H1 (cell line): ENCODE data around the gene OR52N2. TPM values are rescaled to one million over a fixed set of nuclear protein-coding genes. Genes with fewer than 3 reads are reported as not detected.

Experiments used
- CTCF ChIA-PET: fragments of 300-600 bp; sonication (Branson Sonifier 250); formaldehyde crosslinking; loops from one replicate; lab custom pipeline; 2021; ENCODE audit not compliant: partially characterized antibody; lab: Charles Lee
- POLR2A ChIA-PET: fragments of 300-600 bp; sonication (Branson Sonifier 250); formaldehyde crosslinking; loops from one replicate; lab custom pipeline; 2021; ENCODE audit warnings: inconsistent platforms; ENCODE audit not compliant: partially characterized antibody; lab: Charles Lee
- DNase-seq, 2 experiments: peaks; one replicate each; pipeline versions ENCODE4 v3.0.0 to v3.0.0-alpha.2; 2010 to 2022; ENCODE audit warnings: low spot score in 2 of 2, low read depth in 1 of 2, mixed read lengths in 1 of 2
- FAIRE-seq: peaks from 2 replicates; lab custom pipeline; 2011; peaks lifted over from hg19 to GRCh38; lab: Jason Lieb, UNC
- H2AFZ ChIP-seq: 2 replicates; pipeline ENCODE4 v1.8.1; 2012; ENCODE audit warnings: low read length, inconsistent platforms
- H2AK5ac ChIP-seq: 2 replicates; pipeline ENCODE4 v1.6.1; 2013; ENCODE audit warnings: low read depth, low read length
- H2BK120ac ChIP-seq: replicated peaks from 2 replicates; pipeline ENCODE3; 2013; ENCODE audit warnings: low read depth, low read length, inconsistent platforms
- H2BK12ac ChIP-seq: 2 replicates; pipeline ENCODE4 v1.6.1; 2013; ENCODE audit warnings: low read depth, low read length
- H2BK15ac ChIP-seq: 2 replicates; pipeline ENCODE4 v1.6.1; 2013; ENCODE audit warnings: low read length
- H2BK20ac ChIP-seq: 2 replicates; pipeline ENCODE4 v1.6.1; 2013; ENCODE audit warnings: low read length
- H2BK5ac ChIP-seq: 2 replicates; pipeline ENCODE4 v1.6.1; 2013; ENCODE audit warnings: low read depth, low read length
- H3K14ac ChIP-seq: 2 replicates; pipeline ENCODE4 v1.6.1; 2013; ENCODE audit warnings: inconsistent platforms; ENCODE audit not compliant: insufficient read length
- H3K18ac ChIP-seq: 2 replicates; pipeline ENCODE4 v1.6.1; 2013; ENCODE audit warnings: low read length; ENCODE audit errors: extremely low read depth
- H3K23ac ChIP-seq: 2 replicates; pipeline ENCODE4 v1.6.1; 2013; ENCODE audit warnings: inconsistent platforms; ENCODE audit not compliant: insufficient read length
- H3K23me2 ChIP-seq: 2 replicates; pipeline ENCODE4 v1.6.1; 2013; ENCODE audit warnings: low read depth, low read length
- H3K27ac ChIP-seq: 2 replicates; pipeline ENCODE4 v1.6.1; 2011; ENCODE audit warnings: low read depth, low read length, inconsistent platforms
- H3K27me3 ChIP-seq, 4 experiments: replicated peaks in 1 of 4; 1 replicate in 1 of 4; 2 replicates in 3 of 4; pipeline versions ENCODE4 v1.6.1 to v1.8.1; 2011 to 2013; ENCODE audit warnings: low read length in 3 of 4, mild to moderate bottlenecking in 3 of 4, inconsistent platforms in 2 of 4, mixed read lengths in 2 of 4, moderate library complexity in 1 of 4; ENCODE audit not compliant: control insufficient read depth in 3 of 4, insufficient read depth in 3 of 4; ENCODE audit errors: extremely low read depth in 1 of 4
- H3K36me3 ChIP-seq, 4 experiments: 2 replicates each; pipeline versions ENCODE4 v1.6.1 to v1.8.1; 2011 to 2013; ENCODE audit warnings: mild to moderate bottlenecking in 4 of 4, low read length in 3 of 4, moderate library complexity in 2 of 4, control low read depth in 1 of 4, inconsistent platforms in 1 of 4; ENCODE audit not compliant: insufficient read depth in 4 of 4, control insufficient read depth in 2 of 4
- H3K4ac ChIP-seq: replicated peaks from 2 replicates; pipeline ENCODE3; 2013; ENCODE audit warnings: low read length, low read depth, mixed read lengths, inconsistent platforms; ENCODE audit not compliant: insufficient read length
- H3K4me1 ChIP-seq, 4 experiments: replicated peaks in 1 of 4; 1 replicate in 1 of 4; 2 replicates in 3 of 4; pipeline versions ENCODE4 v1.6.1 to v1.8.1; 2011 to 2013; ENCODE audit warnings: low read length in 3 of 4, inconsistent platforms in 2 of 4, mixed read lengths in 1 of 4; ENCODE audit not compliant: insufficient read depth in 4 of 4, control insufficient read depth in 3 of 4
- H3K4me2 ChIP-seq, 2 experiments: 2 replicates each; pipeline versions ENCODE4 v1.6.1 to v1.8.1; 2011 to 2013; ENCODE audit warnings: low read depth in 2 of 2, low read length in 2 of 2, control low read depth in 1 of 2, inconsistent platforms in 1 of 2, mild to moderate bottlenecking in 1 of 2; ENCODE audit not compliant: insufficient read depth in 1 of 2
- H3K4me3 ChIP-seq, 4 experiments: fragments of 200-600, 300-600 bp in 1 of 4; sonication (generic), shearing (Covaris generic), sonication (Bioruptor Twin) in 1 of 4; 2 replicates each; pipeline versions ENCODE4 v1.5.1 to v1.8.1; 2011 to 2016; ENCODE audit warnings: low read length in 4 of 4, low read depth in 3 of 4, control low read depth in 2 of 4, inconsistent platforms in 2 of 4, mild to moderate bottlenecking in 2 of 4, mixed read lengths in 1 of 4, moderate library complexity in 1 of 4; ENCODE audit not compliant: insufficient read depth in 2 of 4; ENCODE audit errors: extremely low read depth in 1 of 4
- H3K56ac ChIP-seq: replicated peaks from 2 replicates; pipeline ENCODE3; 2013; ENCODE audit warnings: low read depth, mild to moderate bottlenecking, mixed read lengths, low read length, inconsistent platforms; ENCODE audit not compliant: insufficient read length
- H3K79me1 ChIP-seq: 2 replicates; pipeline ENCODE4 v1.6.1; 2013; ENCODE audit warnings: low read depth, low read length, control low read depth
- H3K79me2 ChIP-seq, 2 experiments: 2 replicates each; pipeline versions ENCODE4 v1.6.1 to v1.8.1; 2012 to 2013; ENCODE audit warnings: low read length in 2 of 2, mild to moderate bottlenecking in 2 of 2, inconsistent platforms in 1 of 2; ENCODE audit not compliant: insufficient read depth in 2 of 2, control insufficient read depth in 1 of 2
- H3K9ac ChIP-seq, 4 experiments: replicated peaks in 1 of 4; 1 replicate in 1 of 4; 2 replicates in 3 of 4; pipeline versions ENCODE4 v1.6.1 to v1.8.1; 2011 to 2013; ENCODE audit warnings: low read depth in 3 of 4, low read length in 3 of 4, control low read depth in 2 of 4, mild to moderate bottlenecking in 2 of 4, moderate library complexity in 2 of 4, inconsistent platforms in 1 of 4; ENCODE audit errors: extremely low read depth in 1 of 4
- H3K9me3 ChIP-seq, 2 experiments: 2 replicates each; pipeline versions ENCODE4 v1.6.1 to v1.8.1; 2012 to 2013; ENCODE audit warnings: mild to moderate bottlenecking in 2 of 2, moderate library complexity in 2 of 2, control low read depth in 1 of 2, inconsistent platforms in 1 of 2, low read depth in 1 of 2, low read length in 1 of 2, mixed read lengths in 1 of 2; ENCODE audit not compliant: insufficient read depth in 2 of 2
- H4K20me1 ChIP-seq, 2 experiments: replicated peaks in 1 of 2; 2 replicates each; pipeline versions ENCODE3 to v1.8.1; 2011 to 2013; ENCODE audit warnings: inconsistent platforms in 2 of 2, low read length in 2 of 2, mild to moderate bottlenecking in 1 of 2; ENCODE audit not compliant: insufficient read depth in 2 of 2, control insufficient read depth in 1 of 2
- H4K5ac ChIP-seq: 2 replicates; pipeline ENCODE4 v1.6.1; 2013; ENCODE audit warnings: low read length, low read depth, mixed read lengths, inconsistent platforms; ENCODE audit not compliant: insufficient read length
- H4K8ac ChIP-seq: 2 replicates; pipeline ENCODE4 v1.8.0; 2013; ENCODE audit warnings: mild to moderate bottlenecking, moderate library complexity, low read length, inconsistent platforms; ENCODE audit not compliant: insufficient read depth; ENCODE audit errors: extremely low read depth
- H4K91ac ChIP-seq: replicated peaks from 2 replicates; pipeline ENCODE3; 2013; ENCODE audit warnings: low read length, mixed read lengths, inconsistent platforms; ENCODE audit not compliant: insufficient read length
- ATF3 ChIP-seq: IDR thresholded peaks from 2 replicates; pipeline ENCODE4 v1.6.1; 2011; ENCODE audit warnings: low read depth, mild to moderate bottlenecking, low read length; ENCODE audit not compliant: insufficient read depth
- BACH1 ChIP-seq: IDR thresholded peaks from 2 replicates; pipeline ENCODE4 v1.6.1; 2012; ENCODE audit warnings: low read length, improper control_type of control experiment
- BCL11A ChIP-seq, 2 experiments: IDR thresholded peaks; one replicate each; pipeline ENCODE4 v1.6.1; 2011; ENCODE audit warnings: low read depth in 2 of 2, low read length in 2 of 2, mild to moderate bottlenecking in 2 of 2
- CBX8 ChIP-seq: fragments of 300-800, 300-1000 bp; sonication (generic); IDR thresholded peaks from 2 replicates; pipeline ENCODE4 v1.7.1; 2016; ENCODE audit warnings: low read depth, low read length, borderline replicate concordance
- HDAC6 ChIP-seq: IDR thresholded peaks from one replicate; pipeline ENCODE4 v1.7.1; 2012; ENCODE audit warnings: low read depth, mild to moderate bottlenecking, inconsistent platforms, low read length, moderate library complexity
- KDM1A ChIP-seq: fragments of 200-600, 300-600 bp; sonication (generic); IDR thresholded peaks from 2 replicates; pipeline ENCODE4 v1.7.1; 2016; ENCODE audit warnings: mild to moderate bottlenecking, low read length, borderline replicate concordance
- KDM4A ChIP-seq: IDR thresholded peaks from one replicate; pipeline ENCODE4 v1.7.1; 2012; ENCODE audit warnings: low read depth, mild to moderate bottlenecking, moderate library complexity, low read length, inconsistent platforms; ENCODE audit not compliant: severe bottlenecking
- POLR2A ChIP-seq, 2 experiments: IDR thresholded peaks; 1 replicate in 1 of 2; 2 replicates in 1 of 2; pipeline ENCODE4 v1.6.1; 2011; ENCODE audit warnings: low read depth in 2 of 2, low read length in 2 of 2, mild to moderate bottlenecking in 2 of 2; ENCODE audit errors: control extremely low read depth in 1 of 2
- POLR2AphosphoS5 ChIP-seq: IDR thresholded peaks from 2 replicates; pipeline ENCODE4 v1.6.1; 2011; ENCODE audit warnings: low read depth, low read length
- RBBP5 ChIP-seq: IDR thresholded peaks from 2 replicates; pipeline ENCODE4 v1.7.1; 2012; ENCODE audit warnings: low read depth, mild to moderate bottlenecking, inconsistent platforms, low read length, moderate library complexity, borderline replicate concordance
- SIN3A ChIP-seq, 2 experiments: IDR thresholded peaks in 1 of 2; conservative IDR thresholded peaks in 1 of 2; 2 replicates each; pipeline ENCODE4 v1.6.1; 2011 to 2012; ENCODE audit warnings: low read length in 2 of 2, improper control_type of control experiment in 1 of 2, low read depth in 1 of 2, mild to moderate bottlenecking in 1 of 2
- SP2 ChIP-seq: IDR thresholded peaks from 2 replicates; pipeline ENCODE4 v1.6.1; 2012; ENCODE audit warnings: mild to moderate bottlenecking, low read length, inconsistent platforms
- SUZ12 ChIP-seq: fragments of 200-600 bp; sonication (generic); IDR thresholded peaks from 2 replicates; pipeline ENCODE4 v1.6.1; 2012; ENCODE audit warnings: mild to moderate bottlenecking, inconsistent platforms, low read length, moderate library complexity, mixed read lengths
- TCF12 ChIP-seq: IDR thresholded peaks from 2 replicates; pipeline ENCODE4 v1.6.1; 2011; ENCODE audit warnings: low read depth, mild to moderate bottlenecking, low read length
- WGBS, 2 experiments: shearing (Covaris generic) in 1 of 2; methylation state at CpG; one replicate each; pipeline versions ENCODE4 v1.1.6 to v1.1.7; 2013 to 2015; ENCODE audit warnings: low lambda C conversion rate in 2 of 2, mixed read lengths in 2 of 2, inconsistent platforms in 1 of 2, low coverage in 1 of 2, missing lambda C conversion rate in 1 of 2; ENCODE audit not compliant: insufficient replicate concordance in 2 of 2, insufficient coverage in 1 of 2, insufficient read length in 1 of 2; ENCODE audit errors: extremely low coverage in 1 of 2, missing lambda C conversion rate in 1 of 2; 5-methylcytosine and 5-hydroxymethylcytosine counted together
- polyA plus RNA-seq, 7 experiments: library from polyadenylated mRNA; depleted of rRNA in 3 of 7; stranded (reverse) in 5 of 7; unstranded in 2 of 7; fragments of >200 nt in 5 of 7; fragments of 200-250 nt in 2 of 7; gene quantifications; 1 replicate in 5 of 7; 2 replicates in 1 of 7; 4 replicates in 1 of 7; pipeline versions ENCODE4 v1.2.1 to v1.2.3, GENCODE V29; 2011 to 2013; ENCODE audit warnings: missing spikeins in 2 of 7, mixed read lengths in 2 of 7
- total RNA-seq: library from RNA; stranded (reverse); fragmentation: NEBNext Ultra II Directional; extraction: Animal tissue kit (Norgen Biotek cat#: 25700); gene quantifications from 2 replicates; pipeline ENCODE4 v1.2.1, GENCODE V29; 2021

Gene OR52N2
- total and polyA plus RNA-seq, 2 of the 8 experiments (the other 6 are each of a cell fraction or from before 2014, with no cell fraction given), result 0.39 to 4.8 TPM

DNA sequence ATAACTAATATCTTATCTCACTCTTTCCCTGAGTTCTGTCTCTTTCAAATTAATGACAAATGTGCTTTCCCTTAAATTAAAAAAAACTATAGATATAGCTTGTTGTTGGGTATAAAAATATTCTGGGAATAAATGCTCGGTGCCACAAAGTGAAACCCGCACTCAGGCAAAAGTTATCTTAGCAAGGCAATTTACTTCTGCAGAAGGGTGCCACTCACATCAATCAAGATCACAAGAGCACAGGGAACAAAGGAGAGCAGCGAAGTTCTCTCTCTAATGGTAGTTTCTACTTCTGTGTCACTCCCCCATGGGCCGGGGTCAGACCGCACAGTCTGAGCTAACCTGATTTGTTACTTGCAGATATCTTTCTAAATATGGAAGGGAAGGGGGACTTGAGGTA, 4.7 kb upstream of the OR52N2 start:
- Histone ChIP-seq H4K8ac (no peak overlapping the region), H2BK120ac (no peak overlapping the region), H3K4me1 (peaks cover 0 to 3% (median under 1%) of the 10 kb centered on the region in 4 experiments; a peak in 2 of 7 replicates), H3K4me2 (no peak overlapping the region), H3K18ac (no peak overlapping the region), H3K27me3 (no peaks in the 10 kb centered on the region), H3K23me2 (peaks cover 5% of the 10 kb centered on the region; the same call in 1 of the 2 replicates), H2BK15ac (no peak overlapping the region), H4K20me1 (no peaks in the 10 kb centered on the region), H2BK20ac (no peak overlapping the region), H3K14ac (no peak overlapping the region), H3K9me3 (no peaks in the 10 kb centered on the region), H4K5ac (no peak overlapping the region), H4K91ac (no peak overlapping the region), H3K79me2 (no peaks in the 10 kb centered on the region), H2AFZ (peak overlapping the region; percentile 19; the same call in 1 of the 2 replicates), H2AK5ac (no peak overlapping the region), H2BK12ac (no peak overlapping the region), H3K9ac (no peak overlapping the region), H2BK5ac (no peak overlapping the region), H3K23ac (no peak overlapping the region), H3K4me3 (no peak overlapping the region), H3K4ac (no peak overlapping the region), H3K27ac (no peak overlapping the region), H3K79me1 (no peaks in the 10 kb centered on the region), H3K36me3 (no peaks in the 10 kb centered on the region), H3K56ac (no peak overlapping the region)
- no peak for FAIRE-seq
- POLR2A ChIA-PET, result interaction anchor here (1.0 kb wide), 1 partner anchor 204 kb away, joined by 3 read pairs; no protein-coding TSS in a partner anchor
- WGBS, 2 experiments, result 91% methylated on average over 5 of the region's 5 CpGs; no CpG with 5 or more reads in 1 of the 2 experiments
- CTCF ChIA-PET, result interaction anchor here (1.3 to 1.6 kb wide), 2 partner anchors 8 to 120 kb away, joined by 3 to 4 read pairs; partner anchors contain the start of gene TRIM5
- no peak for DNase-seq
- TF ChIP-seq HDAC6 (no peak), POLR2AphosphoS5 (no peak), SIN3A (conservative IDR thresholded peaks at IDR 0.05 in 1 of 2, IDR thresholded peaks at IDR 0.05 in 1 of 2; ENCODE audit: low read depth in 1 of 2, low read length in 2 of 2) (no peak), KDM1A (no peak), TCF12 (no peak), RBBP5 (no peak), POLR2A (IDR thresholded peaks at IDR 0.05; ENCODE audit: control extremely low read depth in 1 of 2, low read depth in 2 of 2, low read length in 2 of 2) (no peak), SP2 (no peak), ATF3 (no peak), SUZ12 (no peak), KDM4A (no peak), BCL11A (IDR thresholded peaks at IDR 0.05; ENCODE audit: low read depth in 2 of 2, low read length in 2 of 2) (no peak), CBX8 (no peak), BACH1 (no peak)
